ENCODE results near the gene RPP30.

The RPP30 gene

GRCh38 chr10:90919683-90920574 is 48.2 kb downstream of the RPP30 start:
- Histone ChIP-seq H3F3A (ENCODE audit: insufficient read depth, low read length) (no peaks in the 10 kb centered on the region), H3K79me2 (ENCODE audit: insufficient read depth, low read length) (no peaks in the 10 kb centered on the region), H3K4me1 (ENCODE audit: insufficient read depth, low read length, severe bottlenecking) (no peaks in the 10 kb centered on the region), H3K9me2 (ENCODE audit: low read depth, low read length) (no peaks in the 10 kb centered on the region), H3K36me3 (ENCODE audit: insufficient read depth, low read length) (no peaks in the 10 kb centered on the region), H3K4me2 (ENCODE audit: low read length) (no peak overlapping the region), H3K9ac (ENCODE audit: low read length) (no peak overlapping the region), H3K27ac (ENCODE audit: low read depth, low read length, poor library complexity, severe bottlenecking) (no peak overlapping the region), H2AFZ (ENCODE audit: low read length) (no peak overlapping the region), H4K20me1 (ENCODE audit: insufficient read depth, low read length) (no peaks in the 10 kb centered on the region), H3K27me3 (ENCODE audit: insufficient read depth, low read length) (no peaks in the 10 kb centered on the region), H3K4me3 (ENCODE audit: low read depth, low read length, poor library complexity, severe bottlenecking) (no peak overlapping the region), H3K9me3 (ENCODE audit: low read length) (no peaks in the 10 kb centered on the region)
- TF ChIP-seq EZH2 (IDR thresholded peaks at IDR 0.05; ENCODE audit: borderline replicate concordance, low read length): no peak
- TF ChIP-seq CTCF (IDR thresholded peaks at IDR 0.05; ENCODE audit: low read length): no peak

GRCh38 chr10:90920986-90921666 is 49.4 kb downstream of the RPP30 start, which contains the start of gene ANKRD1:
TSS of gene ANKRD1 (minus strand) at chr10:90921087. CDS start at chr10:90921027, 60 bp downstream.
- no peaks in the 10 kb centered on the region for H3K79me2 ChIP-seq (ENCODE audit: insufficient read depth, low read length)
- H3K4me1 ChIP-seq (ENCODE audit: insufficient read depth, low read length, severe bottlenecking): no peaks in the 10 kb centered on the region
- no peak within 1 kb of the TSS for H3K4me3 ChIP-seq (ENCODE audit: low read depth, low read length, poor library complexity, severe bottlenecking)
- H3K9me3 ChIP-seq (ENCODE audit: low read length): no peaks in the 10 kb centered on the region
- no peaks in the 10 kb centered on the region for H3K36me3 ChIP-seq (ENCODE audit: insufficient read depth, low read length)
- no peaks in the 10 kb centered on the region for H3F3A ChIP-seq (ENCODE audit: insufficient read depth, low read length)
- H4K20me1 ChIP-seq (ENCODE audit: insufficient read depth, low read length): no peaks in the 10 kb centered on the region
- no peaks in the 10 kb centered on the region for H3K9me2 ChIP-seq (ENCODE audit: low read depth, low read length)
- no peak within 1 kb of the TSS for H3K27ac ChIP-seq (ENCODE audit: low read depth, low read length, poor library complexity, severe bottlenecking)
- no peak within 1 kb of the TSS for H2AFZ ChIP-seq (ENCODE audit: low read length)
- no peak within 1 kb of the TSS for H3K4me2 ChIP-seq (ENCODE audit: low read length)
- H3K27me3 ChIP-seq (ENCODE audit: insufficient read depth, low read length): no peaks in the 10 kb centered on the region
- TF ChIP-seq CTCF (IDR thresholded peaks at IDR 0.05; ENCODE audit: low read length) (no peak), EZH2 (IDR thresholded peaks at IDR 0.05; ENCODE audit: borderline replicate concordance, low read length) (no peak)
- H3K9ac ChIP-seq (ENCODE audit: low read length): no peak within 1 kb of the TSS

- H4K20me1 ChIP-seq (ENCODE audit: insufficient read depth, low read length): no peaks in the 10 kb centered on the region
- no peaks in the 10 kb centered on the region for H3K9me3 ChIP-seq (ENCODE audit: low read length)
- H3K79me2 ChIP-seq (ENCODE audit: insufficient read depth, low read length): no peaks in the 10 kb centered on the region
- H3F3A ChIP-seq (ENCODE audit: insufficient read depth, low read length): no peaks in the 10 kb centered on the region
- no peak overlapping the region for H3K4me3 ChIP-seq (ENCODE audit: low read depth, low read length, poor library complexity, severe bottlenecking)
- TF ChIP-seq EZH2 (IDR thresholded peaks at IDR 0.05; ENCODE audit: borderline replicate concordance, low read length) (no peak), CTCF (IDR thresholded peaks at IDR 0.05; ENCODE audit: low read length) (no peak)
- H3K4me1 ChIP-seq (ENCODE audit: insufficient read depth, low read length, severe bottlenecking): no peaks in the 10 kb centered on the region
- no peaks in the 10 kb centered on the region for H3K27me3 ChIP-seq (ENCODE audit: insufficient read depth, low read length)
- H3K4me2 ChIP-seq (ENCODE audit: low read length): no peak overlapping the region
- no peak overlapping the region for H3K27ac ChIP-seq (ENCODE audit: low read depth, low read length, poor library complexity, severe bottlenecking)
- no peak overlapping the region for H2AFZ ChIP-seq (ENCODE audit: low read length)
- no peaks in the 10 kb centered on the region for H3K9me2 ChIP-seq (ENCODE audit: low read depth, low read length)
- H3K36me3 ChIP-seq (ENCODE audit: insufficient read depth, low read length): no peaks in the 10 kb centered on the region
- no peak overlapping the region for H3K9ac ChIP-seq (ENCODE audit: low read length)
Measured at GRCh38 chr10:90921906-90922305, 50.1 kb downstream of the RPP30 start.
